PC-3 (cell line): ENCODE measurements around the gene RAP1B. TPM values are rescaled to one million over a fixed set of nuclear protein-coding genes. Genes with fewer than 3 reads are reported as not detected.

Experiments
- ATAC-seq: fragments of 200-7000 bp; cut with Tn5 transposase; 2 replicates; pipeline ENCODE4 v1.9.1; 2020; ENCODE audit warnings: mild to moderate bottlenecking, moderate library complexity
- BruUV-seq: library from RNA; stranded (reverse); fragments of 400-500 nt; replicated peaks from 2 replicates; lab custom pipeline; 2021; lab: Mats Ljungman, UMichigan
- CTCF ChIA-PET: fragments of 300-600 bp; sonication (Branson Sonifier 250); formaldehyde crosslinking; loops from one replicate; lab custom pipeline; 2022; ENCODE audit warnings: antibody characterized with exemption; lab: Charles Lee
- POLR2A ChIA-PET: fragments of 300-600 bp; sonication (Branson Sonifier 250); formaldehyde crosslinking; loops from one replicate; lab custom pipeline; 2022; ENCODE audit warnings: antibody characterized with exemption; ENCODE audit not compliant: unreplicated experiment; lab: Charles Lee
- DNase-seq: peaks from one replicate; pipeline ENCODE4 v3.0.0-alpha.2; 2015
- H2AFZ ChIP-seq: fragments of 300-600 bp; sonication (generic); 2 replicates; pipeline ENCODE4 v1.6.0; 2016; ENCODE audit warnings: antibody characterized with exemption, low read length
- H3F3A ChIP-seq: fragments of 300-600 bp; sonication (generic); one replicate; pipeline ENCODE4 v1.6.0; 2017; ENCODE audit warnings: antibody characterized with exemption, low read length, control low read depth, mild to moderate bottlenecking; ENCODE audit not compliant: unreplicated experiment
- H3K27ac ChIP-seq: fragments of 300-600 bp; sonication (generic); 2 replicates; pipeline ENCODE4 v1.5.1; 2016; ENCODE audit warnings: mild to moderate bottlenecking, low read length
- H3K27me3 ChIP-seq: fragments of 300-600 bp; sonication (generic); 2 replicates; pipeline ENCODE4 v1.6.1; 2016; ENCODE audit warnings: low read length, mixed read lengths
- H3K36me3 ChIP-seq: fragments of 300-600 bp; sonication (generic); 2 replicates; pipeline ENCODE4 v1.6.1; 2016; ENCODE audit warnings: low read depth, mixed run types, low read length, mixed read lengths
- H3K4me1 ChIP-seq: fragments of 300-600 bp; sonication (generic); 2 replicates; pipeline ENCODE4 v1.5.1; 2016; ENCODE audit warnings: low read length; ENCODE audit not compliant: insufficient read depth
- H3K4me2 ChIP-seq: fragments of 300-600 bp; sonication (generic); 2 replicates; pipeline ENCODE4 v1.6.0; 2016; ENCODE audit warnings: low read length
- H3K4me3 ChIP-seq: fragments of 300-600 bp; sonication (generic); 2 replicates; pipeline ENCODE4 v1.5.1; 2016; ENCODE audit warnings: mild to moderate bottlenecking, low read length, mixed read lengths
- H3K79me2 ChIP-seq: fragments of 300-600 bp; sonication (generic); 2 replicates; pipeline ENCODE4 v1.6.1; 2017; ENCODE audit warnings: low read length, mixed read lengths
- H3K9ac ChIP-seq: fragments of 300-600 bp; sonication (generic); 2 replicates; pipeline ENCODE4 v1.6.0; 2016; ENCODE audit warnings: mild to moderate bottlenecking, low read length
- H3K9me2 ChIP-seq: fragments of 300-600 bp; sonication (generic); replicated peaks from 2 replicates; pipeline ENCODE4 v1.6.1; 2016; ENCODE audit warnings: mixed run types, low read length, mixed read lengths
- H3K9me3 ChIP-seq: fragments of 300-600 bp; sonication (generic); 2 replicates; pipeline ENCODE4 v1.6.1; 2016; ENCODE audit warnings: low read length, mixed read lengths
- H4K20me1 ChIP-seq: fragments of 300-600 bp; sonication (generic); 2 replicates; pipeline ENCODE4 v1.6.1; 2016; ENCODE audit warnings: low read length, mixed read lengths
- CTCF ChIP-seq: fragments of 300-600 bp; sonication (generic); conservative IDR thresholded peaks from 2 replicates; pipeline ENCODE4 v1.5.1; 2017; ENCODE audit warnings: antibody characterized with exemption, low read depth, mild to moderate bottlenecking, low read length
- EZH2 ChIP-seq: fragments of 300-600 bp; sonication (generic); IDR thresholded peaks from one replicate; pipeline ENCODE4 v1.6.1; 2017; ENCODE audit warnings: antibody characterized with exemption, mild to moderate bottlenecking, low read length; ENCODE audit not compliant: unreplicated experiment
- EZH2phosphoT487 ChIP-seq: fragments of 300-600 bp; sonication (generic); IDR thresholded peaks from 2 replicates; pipeline ENCODE4 v1.6.1; 2018; ENCODE audit warnings: mild to moderate bottlenecking, antibody characterized with exemption, low read length, borderline replicate concordance
- intact Hi-C: fragments of 100-400 bp; cut with micrococcal nuclease; formaldehyde crosslinking; loops from 2 replicates; pipeline ENCODE4 v1.9.0; 2023
- total RNA-seq: library from RNA; depleted of rRNA; stranded (reverse); fragments of >200 nt; gene quantifications from 2 replicates; pipeline ENCODE4 v1.2.3, GENCODE V29; 2014

The RAP1B gene
- total RNA-seq, 1 experiment from 2014 or later, result 98.0 TPM

GRCh38 chr12:68646484-68646883, 35.8 kb downstream of the RAP1B start:
- TF ChIP-seq EZH2phosphoT487, result no peak
- no peak for TF ChIP-seq EZH2
- TF ChIP-seq CTCF, result no peak
- ChIA-PET POLR2A (no interaction called here), CTCF (no interaction called here)
- intact Hi-C loops, result no loop called here
- Histone ChIP-seq H3K9ac (no peak overlapping the region), H3K36me3 (peaks cover 7% of the 10 kb centered on the region; the same call in 1 of the 2 replicates), H3K4me2 (no peak overlapping the region), H3F3A (no peaks in the 10 kb centered on the region), H2AFZ (no peak overlapping the region), H3K27me3 (no peaks in the 10 kb centered on the region), H3K9me3 (no peaks in the 10 kb centered on the region), H3K79me2 (peaks cover 57% of the 10 kb centered on the region), H3K4me3 (no peak overlapping the region), H3K4me1 (no peaks in the 10 kb centered on the region), H3K9me2 (no peaks in the 10 kb centered on the region), H4K20me1 (peaks cover 6% of the 10 kb centered on the region; the same call in 1 of the 2 replicates), H3K27ac (no peak overlapping the region)
- no peak for DNase-seq
- no TSS peak for BruUV-seq
- no peak for ATAC-seq

GRCh38 chr12:68647507-68647906, 36.8 kb downstream of the RAP1B start:
- Histone ChIP-seq H2AFZ (no peak overlapping the region), H3K4me2 (no peak overlapping the region), H3K4me1 (no peaks in the 10 kb centered on the region), H3K9me2 (no peaks in the 10 kb centered on the region), H3F3A (no peaks in the 10 kb centered on the region), H3K79me2 (peaks cover 47% of the 10 kb centered on the region), H3K9me3 (no peaks in the 10 kb centered on the region), H3K27ac (no peak overlapping the region), H3K9ac (no peak overlapping the region), H3K4me3 (no peak overlapping the region), H4K20me1 (0 out of 2 replicates have a peak, but pooled peaks cover 6% of the 10 kb centered on the region), H3K27me3 (no peaks in the 10 kb centered on the region), H3K36me3 (peaks cover 10% of the 10 kb centered on the region; the same call in 1 of the 2 replicates)
- no TSS peak for BruUV-seq
- intact Hi-C loops, result no loop called here
- POLR2A ChIA-PET, result no interaction called here
- ATAC-seq (no peak), DNase-seq (no peak)
- TF ChIP-seq EZH2phosphoT487, result no peak
- CTCF ChIA-PET, result interaction anchor here (0.6 kb wide), 1 partner anchor 10 kb away, joined by 5 read pairs; no protein-coding TSS in a partner anchor

DNA sequence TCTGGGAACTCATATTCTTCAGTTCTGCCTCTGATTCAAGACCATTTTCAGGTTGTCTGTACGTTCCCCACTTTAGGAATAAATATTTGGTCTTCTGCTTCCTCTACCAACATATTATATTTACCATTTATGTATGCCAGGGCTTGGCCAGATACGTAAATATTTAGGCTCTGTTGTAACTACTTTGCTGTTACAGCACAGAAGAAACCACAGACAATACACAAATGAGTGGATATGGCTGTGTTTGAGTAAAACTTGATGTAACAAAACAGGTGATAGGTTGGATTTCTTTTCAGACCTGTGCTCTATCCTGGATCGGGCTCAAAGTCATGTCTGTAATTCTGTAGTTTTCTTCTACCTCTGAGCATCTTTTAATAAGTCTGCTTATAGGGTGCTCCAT, 37.5 kb downstream of the RAP1B start:
- H3F3A ChIP-seq, result no peaks in the 10 kb centered on the region
- no peak overlapping the region for H3K4me2 ChIP-seq
- no peak overlapping the region for H3K4me3 ChIP-seq
- H3K79me2 ChIP-seq, result peaks cover 41% of the 10 kb centered on the region
- TF ChIP-seq EZH2phosphoT487 (no peak), CTCF (no peak), EZH2 (no peak)
- H2AFZ ChIP-seq, result no peak overlapping the region
- H3K27ac ChIP-seq, result no peak overlapping the region
- DNase-seq (no peak), ATAC-seq (no peak)
- no peak overlapping the region for H3K9ac ChIP-seq
- ChIA-PET CTCF (interaction anchor here (0.6 kb wide), 1 partner anchor 11 kb away, joined by 5 read pairs; no protein-coding TSS in a partner anchor), POLR2A (no interaction called here)
- H3K9me2 ChIP-seq, result no peaks in the 10 kb centered on the region
- intact Hi-C loops, result no loop called here
- 0 out of 2 replicates have a peak, but pooled peaks cover 6% of the 10 kb centered on the region for H4K20me1 ChIP-seq
- no peaks in the 10 kb centered on the region for H3K9me3 ChIP-seq
- no peaks in the 10 kb centered on the region for H3K27me3 ChIP-seq
- no peaks in the 10 kb centered on the region for H3K4me1 ChIP-seq
- H3K36me3 ChIP-seq, result peaks cover 10% of the 10 kb centered on the region; the same call in 1 of the 2 replicates
- BruUV-seq, result no TSS peak
